Naive thymus-derived CD8-positive, alpha-beta T cell (primary cell): Measurements from ENCODE around the gene SMIM15. TPM values are rescaled to one million over a fixed set of nuclear protein-coding genes. Genes with fewer than 3 reads are reported as not detected.

Experiments used
- ATAC-seq, 2 donors: fragments of 150-1000 bp; cut with Tn5 transposase in 1 of 2; sonication (Bioruptor Pico), chemical (Tn5 transposase) in 1 of 2; 1 replicate in 1 of 2; 2 replicates in 1 of 2; pipeline ENCODE4 v1.10.0; 2021; ENCODE audit warnings: mild to moderate bottlenecking in 2 of 2, moderate library complexity in 2 of 2
- POLR2A ChIA-PET: fragments of 350-600 bp; sonication (Branson Sonifier 250); formaldehyde crosslinking; loops from one replicate; lab custom pipeline; 2021; ENCODE audit warnings: antibody characterized with exemption; lab: Charles Lee
- DNase-seq, 10 donors: peaks; one replicate each; pipeline versions ENCODE4 v3.0.0 to v3.0.0-alpha.2; 2020 to 2022
- H3K27ac Mint-ChIP-seq, 10 donors: one replicate each; pipeline ENCODE4 v1.8.0; 2020 to 2022; ENCODE audit warnings: mild to moderate bottlenecking in 10 of 10, mixed read lengths in 10 of 10, moderate library complexity in 4 of 10, inconsistent platforms in 1 of 10
- H3K27me3 Mint-ChIP-seq, 5 donors: one replicate each; pipeline ENCODE4 v1.8.0; 2021 to 2022; ENCODE audit warnings: mixed read lengths in 5 of 5
- H3K36me3 Mint-ChIP-seq, 3 donors: one replicate each; pipeline ENCODE4 v1.8.0; 2020 to 2022; ENCODE audit warnings: mixed read lengths in 3 of 3, mild to moderate bottlenecking in 2 of 3, inconsistent platforms in 1 of 3
- H3K4me1 Mint-ChIP-seq, 4 donors: one replicate each; pipeline ENCODE4 v1.8.0; 2021 to 2022; ENCODE audit warnings: mixed read lengths in 4 of 4
- H3K4me3 Mint-ChIP-seq, 10 donors: one replicate each; pipeline ENCODE4 v1.8.0; 2020 to 2022; ENCODE audit warnings: mild to moderate bottlenecking in 10 of 10, mixed read lengths in 10 of 10, moderate library complexity in 6 of 10, inconsistent platforms in 1 of 10
- H3K9me3 Mint-ChIP-seq, 9 donors: one replicate each; pipeline ENCODE4 v1.8.0; 2020 to 2022; ENCODE audit warnings: mixed read lengths in 9 of 9, mild to moderate bottlenecking in 3 of 9, inconsistent platforms in 1 of 9, moderate library complexity in 1 of 9
- polyA plus RNA-seq, 3 donors: library from polyadenylated mRNA; unstranded; fragments of 300-500 nt; fragmentation: Illumina TruSeq; gene quantifications; one replicate each; pipeline ENCODE4 v1.2.3, GENCODE V29; 2021
- total RNA-seq, 8 experiments: library from RNA in 2 of 8; stranded (reverse) in 2 of 8; gene quantifications; one replicate each; pipeline ENCODE4 v1.2.3 and lab custom pipeline; 2021 to 2026

SMIM15 gene
- total and polyA plus RNA-seq, 5 experiments from 2014 or later = 21.0 to 39.4 (median 34.9) TPM

DNA sequence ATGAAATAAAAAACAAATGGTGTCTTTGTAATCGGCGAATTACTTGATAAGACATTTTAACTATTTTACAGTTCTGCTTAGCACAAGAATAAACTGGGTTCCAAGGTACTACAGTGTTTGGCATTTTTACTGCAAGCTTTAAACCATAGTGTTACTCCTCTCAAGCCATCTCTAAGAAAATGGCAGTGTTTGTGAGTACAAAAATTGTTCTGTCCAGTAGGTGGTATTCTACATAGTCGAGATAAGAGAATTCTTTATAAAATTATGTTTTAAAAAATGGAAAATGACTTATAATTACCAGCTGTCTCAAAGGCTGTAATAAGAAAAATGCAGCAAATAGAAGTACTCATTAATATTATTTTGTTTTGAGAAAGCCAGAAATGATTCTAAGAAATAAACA is 3.2 kb downstream of the SMIM15 start:
- H3K4me1 Mint-ChIP-seq = peaks cover 14 to 44% (median 37%) of the 10 kb centered on the region in 4 donors
- POLR2A ChIA-PET = interaction anchor here (0.7 kb wide), 1 partner anchor 250 kb away, joined by 3 read pairs; no protein-coding TSS in a partner anchor

GRCh38 chr5:61151893-61152292 is 10.4 kb downstream of the SMIM15 start:
- POLR2A ChIA-PET = no interaction called here
- ATAC-seq (no peak), DNase-seq (no peak)
- peaks cover 0 to 80% (median 22%) of the 10 kb centered on the region in 9 donors for H3K9me3 Mint-ChIP-seq
- no peak overlapping the region for H3K27ac Mint-ChIP-seq
- no peaks in the 10 kb centered on the region for H3K27me3 Mint-ChIP-seq
- peaks cover 29 to 62% (median 30%) of the 10 kb centered on the region in 3 donors for H3K36me3 Mint-ChIP-seq
- no peaks in the 10 kb centered on the region for H3K4me1 Mint-ChIP-seq
- H3K4me3 Mint-ChIP-seq = no peak overlapping the region

More for the DNA sequence above, 3.2 kb downstream of the SMIM15 start:
- H3K27me3 Mint-ChIP-seq = no peaks in the 10 kb centered on the region
- ATAC-seq = no peak
- peaks cover 0 to 39% (median 6%) of the 10 kb centered on the region in 9 donors for H3K9me3 Mint-ChIP-seq
- H3K4me3 Mint-ChIP-seq = no peak overlapping the region
- H3K27ac Mint-ChIP-seq = no peak overlapping the region
- no peak for DNase-seq
- peaks cover 19 to 58% (median 54%) of the 10 kb centered on the region in 3 donors for H3K36me3 Mint-ChIP-seq

DNA sequence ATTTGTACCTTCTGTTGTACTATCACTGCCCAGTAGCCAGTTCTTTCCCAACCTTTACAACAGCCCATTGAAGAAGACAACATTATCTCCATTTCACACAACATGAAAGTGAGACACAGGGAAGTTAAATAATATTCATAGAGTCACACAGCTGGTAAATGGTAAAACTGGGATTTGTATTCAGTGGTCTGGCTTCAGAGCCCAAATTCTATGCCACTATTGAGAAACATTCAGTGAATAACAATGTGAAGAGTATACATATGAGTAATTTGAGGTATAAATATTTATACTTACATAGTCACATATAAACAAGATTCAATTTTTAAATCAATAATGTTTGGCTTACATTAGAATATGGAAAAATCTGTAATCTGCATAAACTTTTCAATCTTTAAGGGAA is 13.8 kb downstream of the SMIM15 start:
- no peak overlapping the region for H3K4me3 Mint-ChIP-seq
- H3K4me1 Mint-ChIP-seq = no peaks in the 10 kb centered on the region
- no peak overlapping the region for H3K27ac Mint-ChIP-seq
- H3K27me3 Mint-ChIP-seq = no peaks in the 10 kb centered on the region
- POLR2A ChIA-PET = no interaction called here
- H3K9me3 Mint-ChIP-seq = peaks cover 0 to 66% (median 26%) of the 10 kb centered on the region in 9 donors
- ATAC-seq (no peak), DNase-seq (no peak)
- H3K36me3 Mint-ChIP-seq = peaks cover 11 to 48% (median 33%) of the 10 kb centered on the region in 3 donors

- POLR2A ChIA-PET = no interaction called here
- Mint-ChIP-seq H3K4me1 (peaks cover 0 to 1% (median 0%) of the 10 kb centered on the region in 4 donors), H3K36me3 (peaks cover 0 to 16% (median 7%) of the 10 kb centered on the region in 3 donors), H3K9me3 (peaks cover 0 to 20% (median 10%) of the 10 kb centered on the region in 9 donors), H3K27me3 (no peaks in the 10 kb centered on the region), H3K4me3 (no peak overlapping the region), H3K27ac (no peak overlapping the region)
- no peak for DNase-seq
- no peak for ATAC-seq
Observed at GRCh38 chr5:61142811-61143210, 19.5 kb downstream of the SMIM15 start.

DNA sequence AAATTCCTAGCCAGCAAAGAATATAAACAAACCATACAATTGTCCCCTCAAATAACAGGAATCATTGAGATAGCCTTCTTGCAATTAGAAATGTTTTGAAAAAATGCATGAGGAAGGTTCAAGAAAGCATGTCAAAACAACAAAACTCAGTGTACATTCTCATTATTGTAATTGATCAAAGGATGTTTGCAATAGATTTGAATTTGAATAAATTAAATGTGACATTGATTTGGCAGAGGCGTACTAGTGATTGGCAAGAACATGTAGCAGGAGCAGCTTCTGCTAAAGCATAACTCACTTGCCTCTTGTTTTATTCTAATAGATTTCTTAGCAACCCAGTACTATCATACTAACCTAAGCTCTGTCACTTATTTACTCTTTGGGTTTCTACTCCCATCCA is 19.9 kb downstream of the SMIM15 start:
- Mint-ChIP-seq H3K4me1 (peaks cover 0 to 1% (median 0%) of the 10 kb centered on the region in 4 donors), H3K4me3 (no peak overlapping the region), H3K36me3 (peaks cover 0 to 14% (median 7%) of the 10 kb centered on the region in 3 donors), H3K9me3 (peaks cover 0 to 18% (median 10%) of the 10 kb centered on the region in 9 donors), H3K27ac (no peak overlapping the region), H3K27me3 (no peaks in the 10 kb centered on the region)
- ATAC-seq (no peak), DNase-seq (no peak)
- POLR2A ChIA-PET = no interaction called here

DNA sequence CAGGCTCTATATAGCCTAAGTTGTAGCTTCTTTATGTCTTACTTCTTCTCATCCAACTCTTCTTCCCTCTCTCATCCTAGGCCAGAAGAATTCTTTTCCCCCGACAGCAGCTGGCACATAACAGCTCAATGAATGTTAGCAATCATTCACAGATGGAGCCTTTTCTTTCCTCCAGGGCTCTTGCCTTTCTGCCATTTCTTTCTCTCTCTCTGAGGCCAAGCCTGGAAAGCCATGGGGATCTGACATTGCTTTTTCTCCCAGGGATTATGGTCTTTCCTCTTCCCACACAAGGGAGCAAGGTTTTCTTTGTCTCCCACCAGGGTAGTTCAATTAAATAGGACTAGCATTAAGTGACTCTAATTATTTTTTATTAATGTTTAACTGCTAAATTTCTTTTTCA is 20.5 kb downstream of the SMIM15 start:
- Mint-ChIP-seq H3K4me1 (peaks cover 0 to 4% (median 0%) of the 10 kb centered on the region in 4 donors), H3K27me3 (no peaks in the 10 kb centered on the region), H3K4me3 (no peak overlapping the region), H3K9me3 (peaks cover 0 to 15% (median 9%) of the 10 kb centered on the region in 9 donors), H3K36me3 (peaks cover 0 to 12% (median 5%) of the 10 kb centered on the region in 3 donors), H3K27ac (no peak overlapping the region)
- POLR2A ChIA-PET = no interaction called here
- no peak for DNase-seq
- no peak for ATAC-seq

DNA sequence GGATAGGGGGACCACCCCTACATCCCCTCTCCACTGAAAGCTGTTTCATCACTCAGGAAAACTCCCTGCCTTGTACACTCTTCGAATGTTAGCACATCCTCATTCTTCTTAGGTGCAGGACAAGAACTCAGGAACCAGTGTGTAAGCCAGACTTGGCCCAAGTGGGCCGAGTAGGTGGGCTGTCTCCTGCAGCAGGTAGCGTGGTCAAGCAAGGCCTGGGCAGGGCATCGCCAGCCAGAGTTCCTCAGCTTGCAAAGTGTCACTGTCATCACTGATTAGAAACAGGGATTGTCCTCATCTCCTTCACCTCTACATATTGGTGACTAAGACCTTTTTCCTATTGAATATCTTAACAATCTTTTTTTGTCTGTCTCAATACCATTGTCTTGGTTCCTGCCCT is 22.3 kb downstream of the SMIM15 start:
- Mint-ChIP-seq H3K4me1 (peaks cover 0 to 4% (median 0%) of the 10 kb centered on the region in 4 donors), H3K4me3 (no peak overlapping the region), H3K27me3 (no peaks in the 10 kb centered on the region), H3K36me3 (no peaks in the 10 kb centered on the region), H3K9me3 (peaks cover 0 to 4% (median 0%) of the 10 kb centered on the region in 9 donors), H3K27ac (no peak overlapping the region)
- no peak for DNase-seq
- no peak for ATAC-seq
- POLR2A ChIA-PET = no interaction called here

DNA sequence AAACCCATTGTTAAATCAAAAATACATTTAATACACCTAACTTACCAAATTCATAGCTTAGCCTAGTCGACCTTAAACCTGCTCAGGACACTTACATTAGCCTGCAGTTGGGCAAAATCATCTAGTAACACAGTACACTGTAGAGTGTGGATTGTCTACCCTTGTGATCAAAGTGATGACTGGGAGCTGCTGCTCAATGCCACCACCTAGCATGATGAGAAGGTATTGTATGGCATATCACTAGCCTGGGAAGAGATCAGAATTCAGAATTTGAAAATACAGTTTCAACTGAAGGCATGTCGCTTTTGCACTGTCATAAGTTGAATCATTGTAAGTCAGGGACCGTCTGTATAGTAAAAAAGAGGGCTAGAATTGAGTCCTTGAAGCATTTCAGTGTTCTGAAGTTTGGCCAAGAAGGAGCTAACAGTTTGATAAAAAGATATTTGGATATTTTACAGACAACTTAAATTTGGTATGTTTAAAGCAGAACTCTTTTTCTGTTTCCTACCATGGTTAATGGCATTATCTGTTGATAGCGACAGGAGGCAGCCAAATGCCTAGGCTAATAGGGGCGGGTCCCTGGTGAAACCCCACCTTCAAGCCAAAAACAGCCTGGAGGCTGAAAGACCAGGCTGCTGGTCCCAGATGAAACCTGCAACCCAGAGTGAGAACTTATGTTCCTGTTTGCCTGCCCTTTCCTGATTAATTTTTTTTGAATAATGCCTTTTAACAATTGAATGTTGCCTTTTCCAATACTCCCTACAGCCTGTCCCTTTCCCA is 23.0 kb downstream of the SMIM15 start:
- POLR2A ChIA-PET = no interaction called here
- ATAC-seq = peak in 1 of 2 donors; percentile 49
- H3K4me1 Mint-ChIP-seq = peaks cover 0 to 4% (median 0%) of the 10 kb centered on the region in 4 donors
- no peak overlapping the region for H3K27ac Mint-ChIP-seq
- H3K36me3 Mint-ChIP-seq = no peaks in the 10 kb centered on the region
- no peak overlapping the region for H3K4me3 Mint-ChIP-seq
- no peak for DNase-seq
- H3K27me3 Mint-ChIP-seq = no peaks in the 10 kb centered on the region
- H3K9me3 Mint-ChIP-seq = no peaks in the 10 kb centered on the region

DNA sequence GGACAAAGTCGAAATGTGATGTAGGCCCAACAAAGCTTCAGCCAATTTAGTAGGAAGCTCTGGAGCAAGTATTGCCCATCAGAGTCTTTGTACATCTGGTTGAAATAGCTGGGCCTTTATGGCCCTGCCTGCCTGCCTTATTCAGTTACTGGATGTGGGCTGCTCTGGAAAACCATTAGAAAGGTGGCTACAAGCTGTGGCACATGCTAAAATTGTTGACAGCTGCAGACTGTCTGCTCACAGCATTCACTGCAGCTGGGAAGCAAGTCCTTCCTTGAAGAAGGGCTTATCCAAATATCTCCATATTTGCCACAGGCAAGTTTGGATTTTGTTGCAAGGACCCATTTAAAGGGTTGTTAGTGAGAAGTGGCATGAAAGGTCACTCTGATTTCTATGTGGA is 24.4 kb downstream of the SMIM15 start:
- POLR2A ChIA-PET = no interaction called here
- no peak overlapping the region for H3K27ac Mint-ChIP-seq
- H3K4me1 Mint-ChIP-seq = peaks cover 0 to 4% (median 0%) of the 10 kb centered on the region in 4 donors
- ATAC-seq (no peak), DNase-seq (no peak)
- no peaks in the 10 kb centered on the region for H3K9me3 Mint-ChIP-seq
- no peak overlapping the region for H3K4me3 Mint-ChIP-seq
- peaks cover 0 to 3% (median 0%) of the 10 kb centered on the region in 3 donors for H3K36me3 Mint-ChIP-seq
- no peaks in the 10 kb centered on the region for H3K27me3 Mint-ChIP-seq

- Mint-ChIP-seq H3K27ac (no peak overlapping the region), H3K9me3 (no peaks in the 10 kb centered on the region), H3K4me1 (peaks cover 0 to 4% (median 0%) of the 10 kb centered on the region in 4 donors), H3K27me3 (no peaks in the 10 kb centered on the region), H3K36me3 (peaks cover 0 to 12% (median 0%) of the 10 kb centered on the region in 3 donors), H3K4me3 (no peak overlapping the region)
- DNase-seq (no peak), ATAC-seq (no peak)
- POLR2A ChIA-PET = no interaction called here
Observed at GRCh38 chr5:61132559-61132958, 29.7 kb downstream of the SMIM15 start.

- POLR2A ChIA-PET = no interaction called here
- H3K4me3 Mint-ChIP-seq = no peak overlapping the region
- peaks cover 0 to 2% (median 0%) of the 10 kb centered on the region in 4 donors for H3K4me1 Mint-ChIP-seq
- no peaks in the 10 kb centered on the region for H3K27me3 Mint-ChIP-seq
- peaks cover 0 to 25% (median 5%) of the 10 kb centered on the region in 3 donors for H3K36me3 Mint-ChIP-seq
- ATAC-seq = no peak
- H3K9me3 Mint-ChIP-seq = peaks cover 0 to 4% (median 0%) of the 10 kb centered on the region in 9 donors
- no peak for DNase-seq
- H3K27ac Mint-ChIP-seq = no peak overlapping the region
Observed at GRCh38 chr5:61130289-61130688, 32.0 kb downstream of the SMIM15 start.

- POLR2A ChIA-PET = interaction anchor here (0.5 kb wide), 1 partner anchor 161 kb away, joined by 4 read pairs; no protein-coding TSS in a partner anchor
- H3K9me3 Mint-ChIP-seq = peaks cover 0 to 4% (median 0%) of the 10 kb centered on the region in 9 donors
- no peak overlapping the region for H3K4me3 Mint-ChIP-seq
- DNase-seq (no peak), ATAC-seq (no peak)
- no peak overlapping the region for H3K27ac Mint-ChIP-seq
- peaks cover 0 to 1% (median 0%) of the 10 kb centered on the region in 4 donors for H3K4me1 Mint-ChIP-seq
- no peaks in the 10 kb centered on the region for H3K27me3 Mint-ChIP-seq
- peaks cover 9 to 30% (median 10%) of the 10 kb centered on the region in 3 donors for H3K36me3 Mint-ChIP-seq
Observed at GRCh38 chr5:61123145-61123544, 39.1 kb downstream of the SMIM15 start.

- DNase-seq = no peak
- POLR2A ChIA-PET = no interaction called here
Observed at GRCh38 chr5:61120534-61120933, 41.7 kb downstream of the SMIM15 start.

More at GRCh38 chr5:61120534-61120933, 41.7 kb downstream of the SMIM15 start:
- H3K36me3 Mint-ChIP-seq = peaks cover 7 to 22% (median 9%) of the 10 kb centered on the region in 3 donors
- no peaks in the 10 kb centered on the region for H3K27me3 Mint-ChIP-seq
- ATAC-seq = no peak
- no peak overlapping the region for H3K27ac Mint-ChIP-seq
- peaks cover 0 to 2% (median 0%) of the 10 kb centered on the region in 9 donors for H3K9me3 Mint-ChIP-seq
- H3K4me1 Mint-ChIP-seq = peaks cover 0 to 4% (median 1%) of the 10 kb centered on the region in 4 donors
- H3K4me3 Mint-ChIP-seq = no peak overlapping the region
